Parathyroid adenoma (tissue), 2 donors: ENCODE data around the gene ACADM.

ENCODE experiments used
- H2AFZ ChIP-seq: fragments of 300-600 bp; sonication (generic); one replicate; pipeline ENCODE4 v1.7.0; 2017; ENCODE audit warnings: antibody characterized with exemption, mild to moderate bottlenecking
- H3K27ac ChIP-seq: fragments of 300-600 bp; sonication (generic); one replicate; pipeline ENCODE4 v1.7.0; 2017
- H3K27me3 ChIP-seq: fragments of 300-600 bp; sonication (generic); one replicate; pipeline ENCODE4 v1.7.0; 2017; ENCODE audit warnings: low read length; ENCODE audit not compliant: control insufficient read depth, insufficient read depth
- H3K36me3 ChIP-seq: fragments of 300-600 bp; sonication (generic); one replicate; pipeline ENCODE4 v1.7.0; 2017; ENCODE audit warnings: low read length; ENCODE audit not compliant: control insufficient read depth, insufficient read depth
- H3K4me1 ChIP-seq: fragments of 300-600 bp; sonication (generic); one replicate; pipeline ENCODE4 v1.7.0; 2017; ENCODE audit warnings: control low read depth
- H3K4me2 ChIP-seq: fragments of 300-600 bp; sonication (generic); one replicate; pipeline ENCODE4 v1.7.0; 2017; ENCODE audit warnings: low read length
- H3K4me3 ChIP-seq: fragments of 300-600 bp; sonication (generic); one replicate; pipeline ENCODE4 v1.7.0; 2017; ENCODE audit warnings: low read depth, low read length
- H3K79me2 ChIP-seq: fragments of 300-600 bp; sonication (generic); one replicate; pipeline ENCODE4 v1.7.0; 2017; ENCODE audit warnings: control low read depth
- H3K9ac ChIP-seq: fragments of 300-600 bp; sonication (generic); one replicate; pipeline ENCODE4 v1.7.0; 2017; ENCODE audit warnings: mild to moderate bottlenecking
- H3K9me3 ChIP-seq: fragments of 300-600 bp; sonication (generic); one replicate; pipeline ENCODE4 v1.7.0; 2017; ENCODE audit warnings: low read length; ENCODE audit not compliant: control insufficient read depth
- CTCF ChIP-seq: fragments of 300-600 bp; sonication (generic); IDR thresholded peaks from one replicate; pipeline ENCODE4 v1.7.0; 2017; ENCODE audit warnings: antibody characterized with exemption, mild to moderate bottlenecking
- donor health status: primary hyperparathyroidism.

The ACADM gene

GRCh38 chr1:75722966-75723365, 1.5 kb upstream of the ACADM start:
- H3K27ac ChIP-seq: no peak overlapping the region
- H3K4me3 ChIP-seq: no peak overlapping the region
- no peak for TF ChIP-seq CTCF

GRCh38 chr1:75723989-75724471, 479 bp upstream of the ACADM start:
- no peaks in the 10 kb centered on the region for H3K4me1 ChIP-seq
- H3K4me3 ChIP-seq: peak overlapping the region; percentile 76
- no peaks in the 10 kb centered on the region for H3K79me2 ChIP-seq
- TF ChIP-seq CTCF: no peak
- H3K27me3 ChIP-seq: no peaks in the 10 kb centered on the region
- H3K9ac ChIP-seq: no peak overlapping the region
- H3K9me3 ChIP-seq: no peaks in the 10 kb centered on the region
- H3K36me3 ChIP-seq: no peaks in the 10 kb centered on the region
- peak overlapping the region; percentile 90 for H3K4me2 ChIP-seq
- H2AFZ ChIP-seq: peak overlapping the region; percentile 92
- H3K27ac ChIP-seq: peak overlapping the region; percentile 91

More at GRCh38 chr1:75722966-75723365, 1.5 kb upstream of the ACADM start:
- H3K4me2 ChIP-seq: no peak overlapping the region
- no peaks in the 10 kb centered on the region for H3K4me1 ChIP-seq
- H3K27me3 ChIP-seq: no peaks in the 10 kb centered on the region
- H3K9ac ChIP-seq: no peak overlapping the region
- no peaks in the 10 kb centered on the region for H3K9me3 ChIP-seq
- H3K36me3 ChIP-seq: no peaks in the 10 kb centered on the region
- H3K79me2 ChIP-seq: no peaks in the 10 kb centered on the region
- H2AFZ ChIP-seq: no peak overlapping the region

- TF ChIP-seq CTCF: no peak
- Histone ChIP-seq H3K79me2 (no peaks in the 10 kb centered on the region), H3K27me3 (no peaks in the 10 kb centered on the region), H3K27ac (peak overlapping the region; percentile 91), H3K36me3 (no peaks in the 10 kb centered on the region), H3K4me1 (no peaks in the 10 kb centered on the region), H2AFZ (peak overlapping the region; percentile 92), H3K4me3 (peak overlapping the region; percentile 76), H3K9me3 (no peaks in the 10 kb centered on the region), H3K4me2 (peak overlapping the region; percentile 90), H3K9ac (no peak overlapping the region)
These were observed 757 bp downstream of the ACADM start for GRCh38 chr1:75725266-75725665.

- H3K4me2 ChIP-seq: peak overlapping the region; percentile 90
- no peak overlapping the region for H3K9ac ChIP-seq
- H2AFZ ChIP-seq: no peak overlapping the region
- no peak for TF ChIP-seq CTCF
- H3K36me3 ChIP-seq: no peaks in the 10 kb centered on the region
- H3K4me1 ChIP-seq: no peaks in the 10 kb centered on the region
- H3K27ac ChIP-seq: no peak overlapping the region
- no peaks in the 10 kb centered on the region for H3K9me3 ChIP-seq
- no peaks in the 10 kb centered on the region for H3K27me3 ChIP-seq
- no peaks in the 10 kb centered on the region for H3K79me2 ChIP-seq
- H3K4me3 ChIP-seq: peak overlapping the region; percentile 76
These were observed 1.4 kb downstream of the ACADM start for GRCh38 chr1:75725861-75726361.

- no peak overlapping the region for H3K4me2 ChIP-seq
- H3K4me3 ChIP-seq: no peak overlapping the region
- H3K9ac ChIP-seq: no peak overlapping the region
- no peaks in the 10 kb centered on the region for H3K4me1 ChIP-seq
- TF ChIP-seq CTCF: no peak
- no peaks in the 10 kb centered on the region for H3K27me3 ChIP-seq
- H3K9me3 ChIP-seq: no peaks in the 10 kb centered on the region
- no peaks in the 10 kb centered on the region for H3K79me2 ChIP-seq
- no peaks in the 10 kb centered on the region for H3K36me3 ChIP-seq
- H2AFZ ChIP-seq: no peak overlapping the region
- no peak overlapping the region for H3K27ac ChIP-seq
These were observed 3.1 kb downstream of the ACADM start for GRCh38 chr1:75727571-75727970.
